MG63 (cell line): ENCODE data around the gene MAP3K12. TPM values are rescaled to one million over a fixed set of nuclear protein-coding genes. Genes with fewer than 3 reads are reported as not detected.
"Not testable (repeated sequence)": the region's sequence is repeated elsewhere in the genome, so short reads cannot be mapped to it uniquely, and the experiment has no call there.

Source experiments
- DNase-seq: peaks from one replicate; pipeline ENCODE4 v3.0.0-alpha.2; 2020
- H3K27me3 ChIP-seq: fragments of 250-450 bp; sonication (Bioruptor Pico); 2 replicates; pipeline ENCODE4 v1.5.1; 2020; ENCODE audit warnings: mild to moderate bottlenecking, moderate library complexity
- H3K36me3 ChIP-seq: fragments of 250-450 bp; sonication (Bioruptor Pico); 2 replicates; pipeline ENCODE4 v1.5.1; 2020; ENCODE audit warnings: mild to moderate bottlenecking, moderate library complexity
- H3K4me3 ChIP-seq: fragments of 250-450 bp; sonication (Bioruptor Pico); 2 replicates; pipeline ENCODE4 v1.5.1; 2020; ENCODE audit warnings: mild to moderate bottlenecking, moderate library complexity
- H3K9me3 ChIP-seq: fragments of 250-450 bp; sonication (Bioruptor Pico); 2 replicates; pipeline ENCODE4 v1.5.1; 2020; ENCODE audit warnings: mild to moderate bottlenecking, moderate library complexity
- total RNA-seq: library from RNA; depleted of rRNA; stranded (reverse); fragments of >200 nt; shearing (Covaris generic); gene quantifications from 2 replicates; pipeline ENCODE4 v1.2.3, GENCODE V29; 2014; ENCODE audit warnings: low replicate concordance

MAP3K12 gene
- total RNA-seq, 1 experiment from 2014 or later, result 15.0 TPM

DNA sequence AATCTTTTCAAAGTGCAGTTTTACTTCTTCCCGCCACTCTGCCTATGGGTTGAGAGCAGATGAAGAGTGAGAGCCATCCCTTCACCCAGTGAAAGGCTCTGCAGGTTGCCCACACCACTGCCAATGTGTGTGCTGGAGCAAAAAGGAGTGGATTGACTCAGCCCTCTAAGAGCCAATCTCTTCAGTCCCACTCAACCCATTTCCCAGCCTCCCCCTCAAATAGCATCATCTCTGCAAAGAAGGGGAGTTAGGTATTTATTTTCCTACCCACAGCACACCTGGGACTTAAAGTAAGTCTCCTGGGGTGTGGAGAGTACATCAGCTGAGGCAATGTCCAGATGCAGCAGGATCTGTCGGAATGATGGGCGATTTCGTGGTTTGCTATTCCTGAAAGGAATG lies 15.3 kb downstream of the MAP3K12 start:
- H3K27me3 ChIP-seq, result no peaks in the 10 kb centered on the region
- no peaks in the 10 kb centered on the region for H3K9me3 ChIP-seq
- no peak overlapping the region for H3K4me3 ChIP-seq
- peaks cover 53% of the 10 kb centered on the region for H3K36me3 ChIP-seq
- no peak for DNase-seq

DNA sequence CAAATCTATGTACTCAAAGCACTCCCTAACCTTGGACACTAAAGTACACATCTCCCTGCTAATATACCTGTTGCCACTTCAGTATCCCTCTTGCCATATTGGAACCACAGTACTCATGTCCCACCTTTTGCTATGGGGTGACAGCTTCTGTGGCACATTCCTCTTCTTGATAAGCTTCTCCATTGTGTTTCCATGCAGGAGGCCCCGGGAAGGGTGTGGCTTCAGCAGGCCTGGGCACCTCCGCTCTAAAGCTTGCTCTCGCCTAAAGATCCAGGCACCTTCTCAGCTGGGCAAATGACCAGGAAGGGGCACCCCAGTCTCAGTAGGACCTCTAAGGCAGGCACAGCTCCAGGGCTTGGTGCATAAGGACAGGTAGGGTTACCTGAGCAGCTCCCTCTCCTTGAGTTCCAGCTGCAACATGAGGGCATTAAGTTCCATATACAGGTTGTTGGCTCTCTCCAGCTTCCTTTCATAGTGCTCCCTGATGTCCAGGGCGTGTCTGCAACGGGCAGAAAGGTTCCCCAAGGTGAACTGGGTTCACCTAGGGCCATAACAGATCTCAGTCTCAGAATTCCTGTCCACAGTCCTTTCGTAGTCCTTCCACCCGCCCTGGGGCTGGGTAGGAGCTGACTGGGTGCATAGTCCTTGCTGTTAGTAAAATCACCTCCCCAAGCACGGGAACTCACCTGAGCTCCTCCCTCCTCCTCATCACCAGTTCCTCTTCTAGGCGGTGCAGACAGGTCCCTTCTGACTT lies 15.9 kb downstream of the MAP3K12 start:
- Histone ChIP-seq H3K4me3 (no peak overlapping the region), H3K27me3 (no peaks in the 10 kb centered on the region), H3K9me3 (no peaks in the 10 kb centered on the region), H3K36me3 (peaks cover 59% of the 10 kb centered on the region)
- no peak for DNase-seq

DNA sequence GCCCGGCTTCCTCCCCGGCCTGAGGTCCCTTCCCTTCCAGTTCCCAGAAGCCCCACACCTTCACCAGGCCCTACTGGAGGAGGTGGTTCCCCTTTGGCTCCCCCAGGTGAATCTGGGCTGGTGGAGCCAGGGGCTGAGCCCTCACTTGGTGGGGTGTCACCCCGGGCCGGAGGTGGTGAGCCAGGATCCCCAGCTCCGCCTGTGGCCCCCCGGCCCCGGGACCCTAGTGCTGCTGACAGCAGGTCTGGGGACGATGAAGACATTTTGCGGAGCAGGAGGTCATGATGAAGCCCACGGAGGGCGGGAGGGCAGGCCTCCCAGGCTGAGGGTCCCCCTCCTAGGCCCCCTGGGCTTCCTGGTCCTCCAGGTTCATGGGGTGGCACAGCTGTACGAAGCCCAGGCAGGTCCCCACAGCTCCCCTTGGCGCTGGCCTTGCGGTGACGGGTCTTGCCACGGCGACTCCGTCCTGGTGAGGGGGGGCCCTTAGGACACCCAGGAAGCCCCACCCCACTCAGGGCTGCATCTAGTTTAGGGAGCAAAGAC lies 16.6 kb downstream of the MAP3K12 start:
- no peak for DNase-seq
- Histone ChIP-seq H3K36me3 (peaks cover 66% of the 10 kb centered on the region), H3K27me3 (no peaks in the 10 kb centered on the region), H3K4me3 (no peak overlapping the region), H3K9me3 (no peaks in the 10 kb centered on the region)

DNA sequence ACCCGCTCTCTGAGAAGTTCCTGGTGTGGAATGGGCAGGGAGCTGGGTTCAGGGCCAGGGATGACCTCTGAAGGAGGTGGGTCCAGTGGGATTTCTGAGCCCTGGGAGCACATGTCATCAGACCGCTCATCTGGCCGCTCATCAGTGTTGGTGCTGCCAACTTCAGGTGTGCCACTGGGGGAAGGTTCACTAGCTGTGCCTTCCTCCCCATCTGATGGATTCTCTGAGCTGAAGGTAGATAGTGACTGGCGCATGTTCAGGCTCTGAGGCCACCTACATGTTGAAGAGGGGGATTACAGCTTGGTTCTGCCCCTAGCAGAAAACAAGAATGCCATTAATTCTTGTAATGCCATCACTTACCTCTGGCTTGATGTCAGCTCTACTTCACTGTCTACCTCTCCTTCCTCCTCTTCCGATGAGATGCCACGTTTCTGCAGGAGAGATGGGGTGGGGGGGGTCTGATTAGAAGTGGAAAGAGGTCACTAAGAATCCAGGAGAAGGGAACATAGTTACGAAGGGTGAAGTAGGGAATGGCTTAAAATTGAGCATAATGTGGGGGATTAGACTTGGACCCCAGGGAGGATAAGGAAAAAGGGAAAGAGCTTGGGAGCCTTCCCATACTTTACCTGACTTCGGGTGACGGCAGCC lies 17.2 kb downstream of the MAP3K12 start:
- no peak overlapping the region for H3K4me3 ChIP-seq
- H3K27me3 ChIP-seq, result no peaks in the 10 kb centered on the region
- H3K36me3 ChIP-seq, result peaks cover 72% of the 10 kb centered on the region
- no peak for DNase-seq
- H3K9me3 ChIP-seq, result no peaks in the 10 kb centered on the region

DNA sequence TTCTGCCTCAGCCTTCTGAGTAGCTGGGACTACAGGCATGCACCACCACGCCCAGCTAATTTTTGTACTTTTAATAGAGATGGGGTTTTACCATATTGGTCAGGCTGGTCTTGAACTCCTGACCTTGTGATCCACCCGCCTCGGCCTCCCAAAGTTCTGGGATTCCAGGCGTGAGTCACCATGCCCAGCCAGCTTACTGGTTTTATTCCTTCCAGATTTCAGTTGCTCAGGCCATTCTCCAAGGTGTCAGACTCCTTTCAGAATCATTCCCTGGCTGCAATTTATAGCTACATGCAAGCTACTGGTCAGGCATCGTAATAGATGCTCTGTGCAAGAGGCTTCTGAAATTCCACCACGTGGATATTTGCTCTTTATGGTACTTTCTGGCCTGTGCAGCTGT lies 17.8 kb downstream of the MAP3K12 start:
- H3K4me3 ChIP-seq, H3K27me3 ChIP-seq, H3K9me3 ChIP-seq, DNase-seq: not testable (repeated sequence)
- H3K36me3 ChIP-seq, result peaks cover 78% of the 10 kb centered on the region

DNA sequence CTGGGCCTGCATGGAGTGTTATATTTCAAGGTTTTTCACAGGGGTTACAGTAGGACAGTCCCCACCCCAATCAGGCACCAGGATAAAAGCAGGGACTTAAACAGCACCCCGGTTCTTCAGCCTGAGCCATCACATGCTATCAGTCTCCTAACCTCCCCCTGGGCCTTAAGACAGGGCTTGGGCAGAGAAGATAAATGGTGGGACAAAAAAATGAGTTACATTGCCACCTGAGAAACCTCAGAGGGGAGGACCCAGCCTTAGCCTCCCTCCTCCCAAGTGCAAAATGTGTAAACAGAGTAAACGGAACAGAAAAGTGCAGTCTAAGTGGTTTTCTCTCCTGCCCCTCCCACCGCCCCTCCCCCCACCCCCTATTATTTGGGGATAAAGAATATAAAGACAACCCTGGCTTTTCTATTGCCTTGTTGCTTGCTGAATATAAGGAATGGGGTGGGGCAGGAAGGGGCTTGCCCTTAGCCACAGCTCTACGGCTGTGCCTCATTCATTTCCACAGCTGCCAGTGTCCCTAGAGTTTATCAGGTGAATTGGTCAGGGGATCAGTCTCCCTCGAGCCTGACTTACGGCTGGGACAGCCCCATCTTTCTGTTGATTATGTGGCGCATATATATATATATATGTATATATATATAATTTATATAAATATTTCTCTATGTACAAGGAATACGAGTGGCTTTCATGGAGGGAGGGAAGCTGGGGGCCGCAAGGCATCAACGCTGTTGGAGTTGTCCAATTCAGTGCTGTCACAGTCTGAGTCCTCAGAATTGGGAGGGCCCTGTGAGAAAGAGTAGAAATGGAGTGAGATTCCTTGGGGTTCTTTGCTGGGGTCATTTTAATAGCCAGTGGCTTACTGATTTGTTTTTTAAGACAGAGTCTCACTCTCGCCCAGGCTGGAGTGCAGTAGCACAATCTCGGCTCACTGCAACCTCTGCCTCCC lies 18.5 kb downstream of the MAP3K12 start:
- no peaks in the 10 kb centered on the region for H3K27me3 ChIP-seq
- H3K9me3 ChIP-seq, result no peaks in the 10 kb centered on the region
- H3K4me3 ChIP-seq, result no peak overlapping the region
- H3K36me3 ChIP-seq, result peaks cover 83% of the 10 kb centered on the region
- DNase-seq, result no peak

DNA sequence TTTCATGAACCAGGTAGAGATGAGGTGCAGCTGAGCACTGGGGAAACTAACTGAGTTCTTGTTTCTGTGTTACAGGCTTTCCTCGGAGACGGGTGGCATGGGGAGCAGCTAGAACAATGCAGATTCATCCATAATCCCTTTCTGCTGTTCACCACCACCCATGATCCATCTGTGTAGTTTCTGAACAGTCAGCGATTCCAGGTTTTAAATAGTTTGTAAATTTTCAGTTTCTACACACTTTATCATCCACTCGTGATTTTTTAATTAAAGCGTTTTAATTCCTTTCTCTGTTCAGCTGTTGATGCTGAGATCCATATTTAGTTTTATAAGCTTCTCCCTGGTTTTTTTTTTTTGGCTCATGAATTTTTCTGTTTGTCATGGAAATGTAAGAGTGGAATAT lies 19.9 kb downstream of the MAP3K12 start:
- no peaks in the 10 kb centered on the region for H3K9me3 ChIP-seq
- H3K27me3 ChIP-seq, result no peaks in the 10 kb centered on the region
- no peak overlapping the region for H3K4me3 ChIP-seq
- DNase-seq, result no peak
- H3K36me3 ChIP-seq, result peaks cover 92% of the 10 kb centered on the region

DNA sequence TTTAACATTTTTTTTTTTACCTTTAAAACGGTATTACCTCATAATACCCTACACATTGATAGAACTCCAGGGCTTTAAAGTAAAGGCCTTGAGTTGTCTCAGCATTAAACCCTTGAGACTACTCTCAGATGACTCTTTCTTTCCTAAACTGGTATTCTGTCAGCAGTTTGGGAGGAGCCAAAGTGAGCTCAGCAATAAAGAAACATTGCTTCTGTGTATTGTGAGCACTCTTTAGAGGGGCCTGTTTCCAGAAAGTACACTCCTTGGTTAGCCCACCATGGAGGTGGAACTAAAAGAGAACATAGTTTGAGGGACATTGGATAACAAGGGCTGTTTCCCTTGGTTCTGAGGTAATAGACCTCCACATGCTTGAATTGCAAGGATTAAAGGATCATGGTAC lies 20.4 kb downstream of the MAP3K12 start:
- Histone ChIP-seq H3K36me3 (peaks cover 92% of the 10 kb centered on the region), H3K27me3 (no peaks in the 10 kb centered on the region), H3K9me3 (no peaks in the 10 kb centered on the region), H3K4me3 (no peak overlapping the region)
- DNase-seq, result no peak

DNA sequence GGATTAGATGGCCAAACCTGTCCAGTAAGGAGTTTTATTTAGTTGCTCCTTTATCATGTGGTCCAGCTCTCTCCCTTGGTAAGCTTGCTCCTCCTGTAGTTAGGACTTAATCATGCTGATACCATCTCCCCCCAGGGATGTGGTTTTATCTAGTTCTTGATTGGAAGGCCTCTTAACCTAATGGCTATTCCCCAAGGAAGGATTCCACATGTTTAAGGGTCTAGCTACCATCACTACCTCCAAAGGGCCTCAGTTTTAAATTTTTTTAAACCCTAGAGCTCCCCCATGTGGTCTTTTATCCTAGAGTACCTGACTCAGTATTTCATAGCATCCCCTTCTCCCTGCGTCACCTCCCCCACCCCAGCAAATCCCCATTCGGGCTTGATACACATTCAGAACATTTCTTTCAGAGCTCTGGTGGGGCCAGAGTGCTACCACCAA lies 22.5 kb downstream of the MAP3K12 start:
- H3K27me3 ChIP-seq, result no peaks in the 10 kb centered on the region
- no peak for DNase-seq
- H3K36me3 ChIP-seq, result peaks cover 93% of the 10 kb centered on the region
- no peaks in the 10 kb centered on the region for H3K9me3 ChIP-seq
- no peak overlapping the region for H3K4me3 ChIP-seq

DNA sequence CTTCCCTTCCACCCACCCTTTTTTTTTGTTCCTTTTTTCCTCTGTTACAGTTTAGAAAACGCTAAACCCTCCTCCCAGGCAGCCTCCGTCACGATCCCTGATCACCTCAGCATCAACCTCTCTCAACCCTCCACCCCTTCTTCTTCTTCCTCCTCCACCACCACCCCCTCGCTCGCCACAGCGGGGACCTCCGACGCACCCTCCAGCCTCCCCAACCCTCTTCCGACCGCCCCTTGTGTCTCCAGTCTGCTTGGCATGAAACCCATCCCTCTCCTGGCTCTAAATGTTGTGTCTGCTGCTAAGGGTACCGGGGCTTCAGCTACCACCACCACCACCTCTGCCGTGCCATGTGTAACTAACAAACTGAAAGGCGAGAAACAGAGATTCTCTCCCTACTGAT lies 24.4 kb downstream of the MAP3K12 start:
- DNase-seq, result no peak
- Histone ChIP-seq H3K27me3 (no peaks in the 10 kb centered on the region), H3K9me3 (no peaks in the 10 kb centered on the region), H3K36me3 (peaks cover 95% of the 10 kb centered on the region), H3K4me3 (no peak overlapping the region)

DNA sequence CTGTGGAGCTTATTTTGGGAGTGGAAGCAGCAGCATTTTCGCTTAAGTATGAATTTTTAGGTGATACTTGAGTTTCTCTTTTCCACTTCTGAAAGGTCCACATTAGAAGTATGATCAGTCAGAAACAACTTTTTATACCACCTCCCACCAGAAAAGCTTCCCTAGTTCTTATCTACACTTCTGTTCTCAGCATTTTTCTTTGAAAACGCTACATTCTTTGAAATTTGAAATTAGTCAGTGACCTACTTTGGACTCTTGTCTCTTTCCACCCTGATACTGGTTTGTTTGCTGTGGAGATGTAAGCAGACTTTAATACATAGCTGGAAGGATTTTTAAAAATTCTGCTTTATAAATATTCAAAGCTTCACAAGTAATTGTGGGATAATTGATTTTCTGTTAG lies 25.2 kb downstream of the MAP3K12 start:
- no peak for DNase-seq
- Histone ChIP-seq H3K4me3 (no peak overlapping the region), H3K27me3 (no peaks in the 10 kb centered on the region), H3K9me3 (no peaks in the 10 kb centered on the region), H3K36me3 (peaks cover 97% of the 10 kb centered on the region)

DNA sequence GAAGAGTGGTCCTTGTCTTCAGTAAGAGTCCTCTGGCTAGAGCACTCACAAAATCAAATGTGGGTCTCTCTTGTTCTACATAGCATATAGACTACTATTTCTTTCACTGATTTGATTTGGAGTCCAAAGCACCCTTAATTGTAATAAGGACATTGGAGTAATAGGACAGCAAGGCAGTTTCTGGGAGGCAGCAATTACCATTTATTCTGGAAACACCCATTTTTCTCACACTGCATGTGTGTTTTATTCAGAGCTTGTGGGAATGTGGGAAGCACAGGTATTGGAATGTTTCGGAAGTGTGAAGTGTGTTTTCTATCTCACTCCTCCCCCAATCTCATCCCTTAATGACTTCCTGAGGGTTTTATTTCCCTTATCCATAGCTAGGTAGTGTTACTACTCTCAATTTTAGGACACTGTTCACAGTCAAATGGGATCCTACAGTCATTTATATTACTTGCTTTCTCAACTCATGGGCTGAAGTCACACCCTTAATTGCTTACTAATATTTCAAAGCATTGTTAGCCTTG lies 27.1 kb downstream of the MAP3K12 start:
- Histone ChIP-seq H3K4me3 (no peak overlapping the region), H3K36me3 (peaks cover 96% of the 10 kb centered on the region), H3K9me3 (no peaks in the 10 kb centered on the region), H3K27me3 (no peaks in the 10 kb centered on the region)
- no peak for DNase-seq

DNA sequence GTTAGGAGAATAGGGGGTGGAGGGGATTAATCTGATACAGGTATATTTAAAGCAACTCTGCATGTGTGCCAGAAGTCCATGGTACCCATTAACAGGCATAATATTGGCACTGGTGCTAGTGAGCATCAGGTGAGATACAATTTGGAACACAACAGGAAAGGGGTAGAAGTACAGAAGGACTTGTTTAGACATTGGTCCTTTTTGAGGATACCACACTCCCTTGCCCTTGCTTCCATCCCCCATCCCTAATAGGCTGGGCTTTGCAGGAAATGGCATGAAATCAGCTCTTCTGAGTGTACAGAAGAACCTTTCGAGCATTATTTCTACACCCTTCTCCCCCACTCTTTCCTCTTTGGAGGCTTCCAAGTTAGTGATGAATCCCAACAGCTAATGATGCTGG lies 31.0 kb downstream of the MAP3K12 start:
- H3K27me3 ChIP-seq, result no peaks in the 10 kb centered on the region
- peaks cover 94% of the 10 kb centered on the region for H3K36me3 ChIP-seq
- no peaks in the 10 kb centered on the region for H3K9me3 ChIP-seq
- no peak overlapping the region for H3K4me3 ChIP-seq
- no peak for DNase-seq

DNA sequence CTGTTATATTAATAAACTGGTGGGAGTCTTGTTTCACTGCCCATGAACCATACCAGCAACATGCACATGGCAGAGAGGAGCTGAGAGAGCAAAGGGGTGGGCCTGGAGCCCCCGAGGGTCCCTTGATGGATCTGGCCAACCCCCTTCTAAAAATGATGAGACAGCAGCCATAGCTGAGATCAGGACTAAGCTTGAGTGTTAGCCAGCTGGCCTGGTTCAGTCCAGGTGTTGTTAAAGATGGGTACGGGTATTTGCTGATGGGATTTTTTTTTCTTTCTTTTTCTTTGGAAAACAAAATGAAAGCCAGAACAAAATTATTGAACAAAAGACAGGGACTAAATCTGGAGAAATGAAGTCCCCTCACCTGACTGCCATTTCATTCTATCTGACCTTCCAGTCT lies 31.4 kb downstream of the MAP3K12 start:
- H3K4me3 ChIP-seq, result no peak overlapping the region
- no peaks in the 10 kb centered on the region for H3K9me3 ChIP-seq
- H3K36me3 ChIP-seq, result peaks cover 94% of the 10 kb centered on the region
- no peak for DNase-seq
- no peaks in the 10 kb centered on the region for H3K27me3 ChIP-seq

DNA sequence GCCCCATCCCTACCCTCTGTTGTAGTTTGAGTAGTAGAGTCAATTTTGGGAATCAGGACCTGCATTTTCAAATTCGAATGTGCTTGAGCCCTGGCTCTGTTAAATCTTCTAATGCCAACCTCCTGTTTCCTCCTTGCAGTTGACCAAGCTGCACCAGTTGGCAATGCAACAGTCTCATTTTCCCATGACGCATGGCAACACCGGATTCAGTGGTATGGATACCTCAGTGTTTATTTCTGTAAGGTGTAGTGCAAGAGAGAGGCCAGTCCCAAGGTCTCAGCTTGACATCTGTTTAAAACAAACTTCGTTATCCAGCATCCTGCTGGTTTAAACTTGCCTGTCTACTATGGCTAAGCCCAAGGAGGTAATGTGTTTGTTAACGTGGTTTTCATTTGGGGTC lies 32.2 kb downstream of the MAP3K12 start:
- Histone ChIP-seq H3K36me3 (peaks cover 94% of the 10 kb centered on the region), H3K9me3 (no peaks in the 10 kb centered on the region), H3K4me3 (no peak overlapping the region), H3K27me3 (no peaks in the 10 kb centered on the region)
- DNase-seq, result no peak

DNA sequence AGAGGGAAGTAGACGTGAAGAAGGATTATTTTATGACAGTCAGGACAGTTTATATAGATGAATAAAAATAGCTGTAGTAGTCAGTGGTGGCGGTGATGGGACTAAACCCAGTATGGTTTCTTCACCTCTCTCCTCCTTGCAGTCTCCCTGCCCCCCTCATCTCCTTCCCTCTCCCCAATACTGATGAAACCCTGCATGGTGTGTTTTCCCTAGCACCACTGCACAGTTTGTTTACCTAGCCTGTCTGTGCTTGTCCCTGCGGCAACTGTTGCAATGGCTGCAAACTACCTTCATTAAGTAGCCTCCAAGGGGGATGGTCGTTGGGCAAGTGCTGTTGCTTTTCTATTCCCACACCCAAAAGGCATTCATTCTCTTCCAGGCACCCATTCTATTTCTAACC lies 32.6 kb downstream of the MAP3K12 start:
- H3K36me3 ChIP-seq, result peaks cover 94% of the 10 kb centered on the region
- no peak overlapping the region for H3K4me3 ChIP-seq
- no peaks in the 10 kb centered on the region for H3K9me3 ChIP-seq
- no peaks in the 10 kb centered on the region for H3K27me3 ChIP-seq
- DNase-seq, result no peak

DNA sequence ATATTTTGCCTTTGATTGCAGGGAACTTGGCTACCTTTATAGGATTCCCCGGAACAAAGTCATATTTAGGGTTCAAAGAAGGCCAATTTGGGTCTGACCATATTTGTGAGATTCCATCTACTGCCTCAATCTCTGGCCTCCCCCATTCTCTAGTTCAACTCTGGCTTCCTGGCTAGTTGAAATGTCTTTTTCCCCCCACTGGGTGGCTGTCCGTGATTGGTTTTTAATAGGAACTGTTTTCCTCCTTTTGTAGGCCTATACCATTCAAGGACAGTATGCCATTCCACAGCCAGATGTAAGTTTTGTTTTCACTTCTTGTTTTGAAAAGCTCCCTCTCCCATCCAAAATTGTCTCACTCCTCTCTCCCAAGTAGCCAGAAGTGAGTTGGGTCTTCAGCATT lies 33.6 kb downstream of the MAP3K12 start:
- DNase-seq, result no peak
- no peaks in the 10 kb centered on the region for H3K9me3 ChIP-seq
- no peak overlapping the region for H3K4me3 ChIP-seq
- no peaks in the 10 kb centered on the region for H3K27me3 ChIP-seq
- peaks cover 97% of the 10 kb centered on the region for H3K36me3 ChIP-seq
